Measurements from ENCODE around the gene SEC16A.
A peak's percentile ranks its signal among the peaks of the same experiment; 100 is the strongest.

The SEC16A gene

GRCh38 chr9:136484153-136485048, 1.6 kb upstream of the SEC16A start:
- no peak for DNase-seq

DNA sequence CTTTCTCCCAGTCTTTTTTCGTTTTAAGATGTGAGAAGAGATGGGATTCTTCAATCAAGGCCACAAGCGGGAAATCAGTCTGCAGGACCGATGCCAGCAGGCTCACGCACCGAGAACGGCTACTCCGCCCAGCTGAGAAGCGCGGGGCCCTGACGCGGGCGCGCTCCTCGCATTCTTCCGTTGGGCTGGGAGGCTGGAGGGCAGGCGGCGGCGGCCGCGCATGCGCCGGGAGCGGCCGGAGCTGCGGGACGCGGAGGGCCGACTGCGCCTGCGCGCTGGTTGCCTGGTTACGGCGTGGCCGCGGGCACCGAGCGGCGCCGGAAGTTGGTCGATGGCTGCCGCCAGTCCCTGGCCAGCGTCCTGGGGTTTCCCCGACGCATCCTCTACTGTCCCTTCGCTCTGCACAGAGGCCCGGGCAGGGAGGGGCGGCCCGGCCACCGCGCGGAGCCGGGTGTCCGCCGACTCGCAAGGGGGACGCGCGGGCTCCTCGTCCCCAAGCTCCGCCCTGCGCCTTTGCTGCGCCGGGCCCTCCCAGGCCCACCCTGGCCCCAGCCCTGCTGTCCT, 831 bp upstream of the SEC16A start:
- DNase-seq, result peak; percentile 82

DNA sequence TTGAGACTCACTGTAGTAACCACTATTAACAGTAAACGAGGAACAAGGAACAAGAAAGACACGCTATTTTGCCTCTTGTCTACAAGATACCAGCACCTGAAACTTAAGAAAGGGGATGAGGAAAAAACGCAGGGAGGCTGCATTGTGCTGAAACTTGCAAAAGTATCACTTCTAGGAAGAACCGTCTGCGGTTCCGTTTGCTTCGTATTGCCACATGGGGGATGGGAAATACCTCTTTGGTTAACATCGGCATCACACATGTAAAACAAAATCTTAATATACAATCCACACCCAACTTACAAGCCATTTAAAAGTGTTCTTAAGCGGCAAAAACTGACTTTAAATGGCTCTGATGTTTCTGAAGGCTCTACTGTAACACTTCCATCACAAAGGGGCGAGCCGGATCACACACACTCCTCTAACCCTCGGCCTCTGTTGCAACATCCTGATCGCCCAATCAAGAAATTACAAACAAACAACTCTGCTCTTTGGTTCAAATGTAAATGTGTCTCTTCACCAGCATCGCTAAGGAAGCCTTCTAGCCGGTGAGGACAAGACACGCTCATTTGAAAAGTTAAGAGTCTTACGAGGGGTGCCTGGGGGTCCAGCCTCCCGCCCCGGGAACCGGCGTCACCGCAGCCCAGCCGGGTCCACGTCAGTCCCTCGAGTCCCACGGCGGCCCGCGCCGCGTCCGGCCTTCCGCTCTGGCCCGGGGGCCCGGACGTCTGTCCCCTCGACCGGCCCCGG, 621 bp downstream of the SEC16A start:
- no peak for DNase-seq

GRCh38 chr9:136481558-136481957, 1.3 kb downstream of the SEC16A start:
- DNase-seq, result no peak

GRCh38 chr9:136476369-136477150, 6.3 kb downstream of the SEC16A start:
- DNase-seq, result no peak

DNA sequence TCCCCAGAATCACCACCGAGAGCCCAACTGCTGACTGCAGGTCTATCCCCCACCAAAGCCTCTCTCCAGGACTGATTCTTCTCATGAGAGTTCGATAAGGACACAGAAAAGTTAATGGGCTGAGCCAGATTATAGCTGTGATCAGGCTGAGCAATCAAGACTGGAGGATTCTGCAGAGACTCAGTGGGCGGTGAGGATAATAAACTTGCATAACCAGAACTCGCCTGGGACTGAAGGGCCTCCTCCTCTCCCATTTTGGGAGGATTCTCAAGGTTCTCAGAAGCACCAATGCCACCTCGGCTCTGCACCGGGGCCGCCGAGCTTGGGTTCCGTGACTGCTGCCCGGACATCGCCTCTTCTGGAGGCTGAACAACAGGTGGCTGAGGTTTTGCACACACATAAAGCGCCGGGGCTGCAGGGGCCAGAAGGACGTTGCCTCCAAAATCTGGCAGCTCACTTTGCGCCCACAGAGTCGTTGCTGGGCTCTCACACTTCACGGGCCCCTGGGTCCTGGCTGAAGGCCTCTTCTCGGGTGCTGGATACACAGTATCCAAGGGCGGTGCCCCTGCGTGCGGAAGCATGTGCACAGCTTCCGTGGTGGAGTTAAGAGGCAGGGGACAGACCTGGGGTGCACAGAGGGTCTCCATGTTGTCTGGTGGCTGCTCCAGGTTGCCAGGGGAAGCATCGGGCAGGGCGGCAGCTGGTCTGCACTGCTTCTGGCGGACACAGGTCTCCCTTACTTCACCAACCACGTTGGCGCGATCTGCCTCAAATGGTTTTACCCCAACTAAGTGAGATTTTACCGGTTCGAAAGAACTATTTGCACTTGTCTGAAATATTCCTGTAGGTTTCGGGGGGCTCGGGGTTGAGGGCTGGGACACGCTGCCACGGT, 7.6 kb downstream of the SEC16A start:
- DNase-seq, result no peak

DNA sequence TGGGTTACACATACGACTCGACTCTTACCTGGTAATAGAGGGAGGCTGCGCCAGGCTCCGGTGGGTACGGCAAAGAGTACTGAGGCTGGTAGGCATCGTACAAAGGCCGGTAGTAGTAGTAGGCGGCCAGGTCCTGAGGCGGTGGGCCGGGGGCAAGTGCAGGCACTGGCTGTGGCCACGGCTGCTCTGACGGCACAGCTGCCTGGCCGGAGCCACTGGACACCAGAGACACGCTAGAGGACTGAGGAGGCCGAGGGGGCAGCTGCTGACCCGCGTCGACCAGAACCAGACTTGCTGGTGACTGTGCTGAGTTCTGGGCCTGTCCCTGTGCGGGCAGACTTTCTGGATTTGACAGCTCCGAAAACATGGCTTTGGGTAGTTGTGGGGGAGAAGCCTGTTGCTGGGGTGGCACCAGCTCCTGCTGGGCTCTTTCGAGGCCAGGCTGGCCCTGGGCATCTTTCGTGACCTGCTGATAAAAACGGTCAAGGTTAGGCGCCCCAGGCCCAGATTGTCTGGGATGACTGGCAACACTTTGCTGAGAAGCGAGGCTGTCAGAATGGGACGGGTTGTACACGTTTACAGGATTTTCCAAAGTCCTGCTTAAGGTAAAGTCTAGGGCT, 8.7 kb downstream of the SEC16A start:
- no peak for DNase-seq

DNA sequence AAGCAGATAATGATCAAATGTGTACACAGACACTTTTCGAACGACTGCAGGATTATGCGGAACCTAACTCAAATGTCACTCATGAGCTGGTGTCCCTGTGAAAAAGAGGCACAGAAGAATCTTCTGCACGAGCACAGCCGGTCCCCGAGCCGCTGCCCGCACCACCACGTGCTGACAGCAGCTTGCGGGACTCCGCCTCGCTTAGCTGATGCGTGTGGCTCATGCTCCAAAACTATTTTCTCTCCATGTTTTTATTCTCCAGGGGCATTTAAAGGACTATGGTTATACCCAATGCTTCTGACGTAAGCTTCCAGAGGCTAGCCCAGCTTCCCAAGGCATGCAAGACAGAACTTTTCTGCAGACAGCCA, 9.5 kb downstream of the SEC16A start:
- DNase-seq, result no peak

- DNase-seq, result no peak
Observed at GRCh38 chr9:136472640-136473353, 10.0 kb downstream of the SEC16A start.

DNA sequence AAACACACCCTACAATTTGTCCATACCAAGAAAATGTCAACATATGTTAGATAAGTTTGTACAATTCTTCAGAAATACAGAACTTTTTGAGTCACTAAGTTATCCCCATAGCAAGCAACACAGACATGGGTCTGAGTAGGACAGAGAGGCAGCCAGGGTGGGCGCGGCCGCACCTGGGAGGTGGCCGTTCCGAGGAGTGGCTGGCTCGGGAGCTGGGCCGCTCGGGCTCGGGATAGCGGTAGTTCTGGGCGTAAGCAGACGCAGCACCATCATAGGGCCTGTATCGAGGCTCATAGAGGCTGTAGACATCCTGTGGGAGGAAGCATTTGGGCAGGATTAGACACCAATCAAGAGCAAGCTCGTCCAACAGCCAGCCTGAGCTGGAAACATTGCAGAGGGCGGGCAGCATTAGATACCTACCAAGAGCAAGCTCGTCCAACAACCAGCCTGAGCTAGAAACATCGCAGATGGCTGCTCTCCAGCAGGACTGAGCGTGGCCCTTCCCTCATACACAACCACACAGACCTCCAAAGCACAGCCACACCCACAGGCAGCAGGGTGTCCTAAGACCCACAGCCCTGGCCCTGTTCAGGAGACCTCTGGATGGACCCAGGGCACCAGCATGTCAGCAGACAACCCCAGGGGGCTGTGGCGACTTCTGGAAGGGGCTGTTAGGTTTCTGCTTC, 10.9 kb downstream of the SEC16A start:
- no peak for DNase-seq

- DNase-seq, result no peak
Observed at GRCh38 chr9:136470792-136471469, 11.9 kb downstream of the SEC16A start.

DNA sequence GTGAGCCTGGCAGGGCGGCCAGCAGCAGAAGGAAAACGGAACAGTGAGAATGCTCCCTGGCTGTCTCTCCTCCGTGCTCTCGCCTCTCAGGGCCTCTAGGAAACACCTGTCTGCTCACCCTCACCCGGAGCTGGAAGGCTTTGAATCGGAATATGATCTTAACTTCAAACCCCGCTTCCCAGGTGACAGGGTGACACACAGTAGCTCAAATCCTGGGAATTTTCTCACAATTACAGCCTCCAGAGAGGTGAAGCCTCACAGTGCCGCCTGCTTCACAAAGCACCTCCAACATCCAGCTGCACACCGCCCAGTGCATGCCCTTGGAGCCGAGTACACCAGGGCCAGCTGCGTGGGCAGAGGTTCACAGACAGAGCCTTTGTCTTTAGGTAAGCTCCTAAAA, 12.5 kb downstream of the SEC16A start:
- no peak for DNase-seq

DNA sequence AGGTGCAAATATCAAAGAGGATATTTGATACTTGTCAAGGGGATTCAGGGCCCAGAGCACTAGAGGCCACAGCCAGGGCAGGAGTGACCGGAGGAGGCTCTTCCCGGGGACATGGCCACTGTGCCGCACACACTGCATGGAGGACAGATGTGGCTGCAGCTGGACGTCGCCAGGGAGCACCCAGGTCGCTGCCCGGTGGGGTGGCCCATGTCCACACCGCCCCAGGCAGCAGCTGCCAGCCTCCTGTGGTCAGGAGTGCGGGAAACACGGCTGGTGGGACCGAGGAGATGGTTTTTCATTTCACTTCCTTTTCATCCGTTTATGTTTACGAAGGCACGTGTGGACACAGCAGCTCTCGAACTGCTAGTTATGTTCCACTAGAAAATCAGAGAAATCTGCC, 15.1 kb downstream of the SEC16A start:
- no peak for DNase-seq

DNA sequence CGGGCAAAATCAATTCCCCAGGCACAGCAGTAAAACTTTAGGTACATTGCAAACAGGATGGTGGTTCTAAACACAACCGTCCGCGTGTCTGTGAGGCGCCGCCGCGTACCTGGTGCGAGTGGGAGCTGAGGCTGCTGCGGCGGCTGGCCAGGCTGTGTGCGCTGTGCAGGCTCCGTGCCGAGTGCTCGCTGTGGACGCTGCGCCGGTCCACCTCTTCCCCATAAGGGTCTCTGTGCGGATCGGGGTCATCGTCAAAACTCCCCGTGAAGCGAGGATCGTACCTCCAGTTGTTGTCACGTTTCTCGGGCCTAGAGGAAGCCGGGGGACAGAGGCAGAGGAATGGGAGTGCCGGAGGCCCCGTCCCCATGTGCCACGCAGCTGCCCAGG, 16.7 kb downstream of the SEC16A start:
- DNase-seq, result no peak

GRCh38 chr9:136465500-136466154, 17.2 kb downstream of the SEC16A start:
- no peak for DNase-seq

DNA sequence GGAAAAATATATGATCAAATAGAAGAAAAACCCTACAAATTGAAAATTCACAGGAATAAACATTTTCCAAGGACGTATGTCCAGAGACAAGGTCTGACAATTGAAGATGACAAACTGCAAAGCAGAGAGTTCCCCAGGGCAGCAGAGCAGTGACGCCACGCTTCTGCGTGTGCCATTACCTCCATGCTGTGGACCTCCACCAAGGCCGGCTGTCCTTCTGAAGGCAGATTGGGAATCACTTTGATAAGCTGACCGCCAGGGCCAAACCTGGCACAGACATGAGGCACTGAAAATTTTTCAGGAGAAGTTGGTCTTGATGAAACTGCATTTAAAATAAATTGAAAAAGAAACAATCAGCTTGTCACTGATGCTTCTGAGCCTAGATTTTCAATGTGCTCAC, 18.6 kb downstream of the SEC16A start:
- DNase-seq, result no peak

GRCh38 chr9:136463578-136463977, 19.3 kb downstream of the SEC16A start:
- no peak for DNase-seq

DNA sequence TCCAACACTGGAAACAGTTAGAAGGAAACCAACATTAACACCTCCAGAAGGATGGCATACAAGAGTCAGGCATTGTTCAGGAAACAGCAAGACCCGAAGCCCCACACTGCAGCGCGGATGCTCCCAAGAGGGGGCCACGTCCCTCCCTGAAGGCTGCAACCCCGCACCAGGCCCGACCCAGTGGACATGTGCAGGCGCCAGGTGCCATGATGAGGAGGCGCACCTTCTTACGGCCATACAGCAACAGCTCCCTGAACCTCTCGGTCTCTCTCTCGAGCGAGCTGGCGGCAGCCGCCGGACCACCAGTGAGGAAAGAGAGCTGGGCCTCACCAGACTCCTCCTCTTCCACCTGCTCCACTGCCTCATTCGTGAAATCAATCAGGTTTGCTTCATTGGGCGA, 20.2 kb downstream of the SEC16A start:
- DNase-seq, result no peak

DNA sequence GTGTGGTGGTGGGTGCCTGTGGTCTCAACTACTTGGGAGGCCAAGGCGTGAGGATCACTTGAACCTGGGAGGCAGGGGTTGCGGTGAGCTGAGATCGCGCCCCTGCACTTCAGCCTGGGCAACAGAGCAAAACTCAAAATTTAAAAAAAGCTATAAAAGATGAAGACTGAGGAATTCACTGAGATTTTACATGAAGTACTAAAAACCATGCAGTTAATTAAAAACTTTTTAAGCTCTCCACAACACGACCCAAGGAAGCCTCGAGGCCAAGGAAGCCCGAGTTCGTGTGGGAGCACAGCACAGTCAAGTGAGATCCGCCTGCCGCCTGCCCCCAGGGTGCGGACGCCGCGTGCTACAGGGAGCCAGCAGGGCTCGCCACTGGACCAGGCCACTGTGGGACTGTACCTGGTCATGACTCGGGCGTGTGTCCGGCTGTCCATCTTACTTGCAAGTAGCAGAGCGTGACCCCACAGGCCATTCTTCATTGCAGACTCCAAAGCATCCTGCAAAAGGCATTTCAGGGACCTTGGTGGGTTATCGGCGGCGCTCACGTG, 22.0 kb downstream of the SEC16A start:
- DNase-seq, result no peak
